ENCODE results near the gene ZSCAN31.
"Not testable (repeated sequence)": the region's sequence is repeated elsewhere in the genome, so short reads cannot be mapped to it uniquely, and the experiment has no call there.

Gene ZSCAN31

GRCh38 chr6:28360961-28361360, 25.0 kb upstream of the ZSCAN31 start:
- FAIRE-seq (no peak), DNase-seq (ENCODE audit: insufficient read length, low spot score) (no peak)
- TF ChIP-seq, protein P1, sequence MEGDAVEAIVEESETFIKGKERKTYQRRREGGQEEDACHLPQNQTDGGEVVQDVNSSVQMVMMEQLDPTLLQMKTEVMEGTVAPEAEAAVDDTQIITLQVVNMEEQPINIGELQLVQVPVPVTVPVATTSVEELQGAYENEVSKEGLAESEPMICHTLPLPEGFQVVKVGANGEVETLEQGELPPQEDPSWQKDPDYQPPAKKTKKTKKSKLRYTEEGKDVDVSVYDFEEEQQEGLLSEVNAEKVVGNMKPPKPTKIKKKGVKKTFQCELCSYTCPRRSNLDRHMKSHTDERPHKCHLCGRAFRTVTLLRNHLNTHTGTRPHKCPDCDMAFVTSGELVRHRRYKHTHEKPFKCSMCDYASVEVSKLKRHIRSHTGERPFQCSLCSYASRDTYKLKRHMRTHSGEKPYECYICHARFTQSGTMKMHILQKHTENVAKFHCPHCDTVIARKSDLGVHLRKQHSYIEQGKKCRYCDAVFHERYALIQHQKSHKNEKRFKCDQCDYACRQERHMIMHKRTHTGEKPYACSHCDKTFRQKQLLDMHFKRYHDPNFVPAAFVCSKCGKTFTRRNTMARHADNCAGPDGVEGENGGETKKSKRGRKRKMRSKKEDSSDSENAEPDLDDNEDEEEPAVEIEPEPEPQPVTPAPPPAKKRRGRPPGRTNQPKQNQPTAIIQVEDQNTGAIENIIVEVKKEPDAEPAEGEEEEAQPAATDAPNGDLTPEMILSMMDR (IDR thresholded peaks at IDR 0.05; ENCODE audit: insufficient read depth, missing control alignments): no peak

GRCh38 chr6:28359562-28359961, 23.6 kb upstream of the ZSCAN31 start:
- not testable (repeated sequence) for FAIRE-seq

DNA sequence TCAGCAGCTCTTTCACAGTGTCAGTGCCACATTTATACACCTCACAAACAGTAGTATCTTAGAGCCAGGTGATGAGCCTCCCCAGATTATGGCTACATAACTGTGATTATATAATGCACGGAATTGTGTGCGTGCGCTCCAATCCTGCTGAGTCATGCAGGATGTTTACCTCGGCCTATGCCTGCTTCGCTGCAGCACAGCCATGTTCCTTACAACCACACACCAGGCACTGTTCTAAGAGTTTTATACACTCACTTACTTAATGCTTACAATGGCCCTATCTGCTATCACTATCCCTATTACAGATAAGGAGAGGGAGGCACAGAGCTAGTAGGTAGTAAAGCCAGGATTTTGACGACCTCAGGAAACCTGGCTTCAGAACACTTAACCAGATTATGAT, 21.1 kb upstream of the ZSCAN31 start:
- DNase-seq (ENCODE audit: insufficient read length, low spot score): no peak
- TF ChIP-seq, protein P1 (IDR thresholded peaks at IDR 0.05; ENCODE audit: insufficient read depth, missing control alignments): no peak
- no peak for FAIRE-seq

More at GRCh38 chr6:28359562-28359961, 23.6 kb upstream of the ZSCAN31 start:
- not testable (repeated sequence) for DNase-seq (ENCODE audit: insufficient read length, low spot score)

DNA sequence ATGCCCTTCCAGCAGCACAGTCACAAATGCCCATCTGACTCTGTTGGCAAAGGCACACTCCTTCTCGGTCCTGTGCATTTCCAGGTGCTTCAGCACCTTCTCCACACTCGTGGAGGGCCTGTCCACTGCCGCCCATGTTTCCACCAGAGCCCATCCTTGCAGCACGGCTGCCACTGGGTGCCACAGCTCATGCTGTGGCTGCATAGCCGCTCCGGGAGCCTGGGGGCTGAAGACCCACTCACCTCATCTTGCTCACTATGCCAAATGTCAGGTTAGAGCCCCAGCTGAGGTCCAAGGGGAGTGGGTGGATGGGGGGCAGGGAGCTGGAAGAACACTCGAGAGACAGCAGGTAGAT, 20.7 kb upstream of the ZSCAN31 start:
- DNase-seq (ENCODE audit: insufficient read length, low spot score) (no peak), FAIRE-seq (no peak)
- TF ChIP-seq, protein P1 (IDR thresholded peaks at IDR 0.05; ENCODE audit: insufficient read depth, missing control alignments): no peak

- DNase-seq (ENCODE audit: insufficient read length, low spot score) (peak; percentile 44), FAIRE-seq (peak; percentile 21)
- TF ChIP-seq, protein P1 (IDR thresholded peaks at IDR 0.05; ENCODE audit: insufficient read depth, missing control alignments): peak; percentile 78
Measured at GRCh38 chr6:28355743-28356665, 20.1 kb upstream of the ZSCAN31 start.

DNA sequence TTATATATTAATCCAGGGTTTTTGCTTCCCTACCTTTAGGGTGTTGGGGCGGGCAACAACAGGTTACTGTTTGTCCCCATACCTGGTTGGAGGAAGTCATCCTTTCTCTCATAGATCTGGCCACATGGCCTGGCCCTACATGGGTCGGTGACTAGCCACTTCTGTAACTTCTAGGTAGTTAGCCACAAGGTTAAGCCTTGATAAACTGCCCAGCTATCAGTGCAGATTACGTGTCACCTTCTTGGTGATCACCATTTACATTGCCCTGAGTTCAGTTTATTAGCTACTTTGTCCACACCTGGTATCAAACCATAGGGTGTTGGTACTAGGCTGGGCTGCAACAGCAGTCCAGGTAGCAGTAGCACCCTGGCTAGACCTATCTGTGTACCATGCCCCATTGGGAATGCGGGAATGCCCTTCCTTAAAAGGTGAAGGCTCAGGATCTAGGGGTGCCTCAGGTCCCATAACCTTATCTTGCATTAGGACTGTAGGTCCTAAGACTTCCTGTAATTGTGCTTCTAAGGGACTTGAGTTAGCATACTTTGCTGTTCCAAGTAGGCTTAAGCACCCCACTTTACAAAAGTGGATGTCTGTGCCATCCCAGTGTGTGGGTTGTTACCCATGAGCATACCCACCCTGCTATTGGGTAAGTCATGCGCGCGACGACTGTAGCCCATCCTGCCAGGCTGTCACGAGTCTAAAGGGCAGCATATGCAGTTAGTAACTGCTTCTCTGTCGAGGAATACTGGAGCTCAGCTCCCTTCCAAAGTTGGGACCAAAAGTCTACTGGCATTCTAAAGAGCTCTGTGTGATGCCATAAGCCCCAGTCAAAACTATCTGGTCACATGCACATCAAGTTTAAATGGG, 19.0 kb upstream of the ZSCAN31 start:
- TF ChIP-seq, protein P1 (IDR thresholded peaks at IDR 0.05; ENCODE audit: insufficient read depth, missing control alignments): no peak
- DNase-seq (ENCODE audit: insufficient read length, low spot score): no peak
- FAIRE-seq: no peak

GRCh38 chr6:28353981-28354676, 18.2 kb upstream of the ZSCAN31 start:
- TF ChIP-seq, protein P1 (IDR thresholded peaks at IDR 0.05; ENCODE audit: insufficient read depth, missing control alignments): no peak
- FAIRE-seq: no peak
- DNase-seq (ENCODE audit: insufficient read length, low spot score): no peak

Data from D721Med (cell line).